K562 (cell line): Measurements from ENCODE around the gene PSMB11. TPM values are rescaled to one million over a fixed set of nuclear protein-coding genes. Genes with fewer than 3 reads are reported as not detected.

Source experiments
- BHLHE40 ChIP-seq: IDR thresholded peaks from 2 replicates; pipeline ENCODE4 v1.6.1; 2011; ENCODE audit warnings: low read length, improper control_type of control experiment
- CREM ChIP-seq: IDR thresholded peaks from 2 replicates; pipeline ENCODE4 v1.6.1; 2014; ENCODE audit warnings: antibody characterized with exemption, low read depth
- E2F3 ChIP-seq: fragments of 250-450 bp; sonication (Bioruptor Pico); IDR thresholded peaks from 2 replicates; pipeline ENCODE4 v1.4.0; 2020; ENCODE audit warnings: mild to moderate bottlenecking
- GTF2F1 ChIP-seq: IDR thresholded peaks from 2 replicates; pipeline ENCODE4 v1.6.1; 2011; ENCODE audit warnings: low read depth, low read length, improper control_type of control experiment
- HMGN3 ChIP-seq: IDR thresholded peaks from 2 replicates; pipeline ENCODE4 v1.6.1; 2011; ENCODE audit warnings: borderline replicate concordance, low read depth, mild to moderate bottlenecking, mixed read lengths, low read length; ENCODE audit not compliant: insufficient read length; ENCODE audit errors: extremely low read depth
- KDM1A ChIP-seq, 2 experiments: fragments of 450-650 bp; IDR thresholded peaks; 2 replicates each; pipeline ENCODE4 v1.6.1; 2016; ENCODE audit warnings: mild to moderate bottlenecking in 2 of 2
- LARP7 ChIP-seq: fragments of 450-650 bp; IDR thresholded peaks from 2 replicates; pipeline ENCODE4 v1.6.1; 2016
- NFYB ChIP-seq: IDR thresholded peaks from 2 replicates; pipeline ENCODE4 v1.6.1; 2011; ENCODE audit warnings: mild to moderate bottlenecking, moderate library complexity; ENCODE audit not compliant: insufficient read length; ENCODE audit errors: extremely low read depth
- POLR2AphosphoS2 ChIP-seq: IDR thresholded peaks from 2 replicates; pipeline ENCODE4 v1.6.1; 2012; ENCODE audit warnings: low read length, improper control_type of control experiment
- TBL1XR1 ChIP-seq, 2 experiments: IDR thresholded peaks; 2 replicates each; pipeline ENCODE4 v1.6.1; 2012; ENCODE audit warnings: improper control_type of control experiment in 2 of 2, low read length in 2 of 2, mild to moderate bottlenecking in 1 of 2
- TEAD4 ChIP-seq, 2 experiments: sonication (generic) in 1 of 2; formaldehyde crosslinking in 1 of 2; IDR thresholded peaks; 2 replicates each; pipeline versions ENCODE4 v1.6.1 to v1.8.0; 2012 to 2022; ENCODE audit warnings: borderline replicate concordance in 1 of 2, inconsistent platforms in 1 of 2, low read length in 1 of 2, mild to moderate bottlenecking in 1 of 2, missing genetic modification reagents in 1 of 2
- ZNF133 ChIP-seq: fragments of 250-450 bp; sonication (Bioruptor Pico); IDR thresholded peaks from 2 replicates; pipeline ENCODE4 v1.4.0; 2020; ENCODE audit warnings: mild to moderate bottlenecking
- polyA plus RNA-seq, 8 experiments: library from polyadenylated mRNA; depleted of rRNA in 4 of 8; stranded (reverse) in 5 of 8; unstranded in 3 of 8; fragments of >200 nt; fragmentation: Nextera tagmentation in 2 of 8; fragmentation: Illumina TruSeq in 1 of 8; extraction: Ambion mirVana in 2 of 8; extraction: Trizol in 1 of 8; gene quantifications; 2 replicates each; pipeline versions ENCODE4 v1.2.1 to v1.2.3, GENCODE V29; 2011 to 2014; ENCODE audit warnings: inconsistent platforms in 1 of 8, missing spikeins in 1 of 8
- total RNA-seq, 7 experiments: library from RNA; depleted of rRNA in 6 of 7; stranded (reverse); fragments of >200 nt in 6 of 7; fragmentation: Illumina TruSeq in 2 of 7; extraction: Trizol in 2 of 7; gene quantifications; 2 replicates each; pipeline versions ENCODE4 v1.2.1 to v1.2.3, GENCODE V29; 2011 to 2021; ENCODE audit warnings: low replicate concordance in 1 of 7
- TF ChIP-seq, protein P1 (sequence below): fragments of 250-450 bp; sonication (Bioruptor Pico); IDR thresholded peaks from 2 replicates; pipeline ENCODE4 v1.9.0; 2021; ENCODE audit warnings: mild to moderate bottlenecking, inconsistent platforms
- TF ChIP-seq, protein P2 (sequence below), 2 experiments: IDR thresholded peaks; 2 replicates each; pipeline ENCODE4 v1.6.1; 2012; ENCODE audit warnings: improper control_type of control experiment in 2 of 2, low read depth in 2 of 2, low read length in 2 of 2, borderline replicate concordance in 1 of 2
- TF ChIP-seq, protein P3 (sequence below), 3 experiments: fragments of 200-800 bp in 1 of 3; sonication (Bioruptor generic) in 1 of 3; sonication (generic) in 1 of 3; formaldehyde crosslinking in 1 of 3; IDR thresholded peaks; 2 replicates each; pipeline versions ENCODE4 v1.6.1 to v1.8.0; 2016 to 2022; ENCODE audit warnings: mild to moderate bottlenecking in 2 of 3, missing compliant biosample characterization in 2 of 3, missing genetic modification characterization in 2 of 3, missing genetic modification reagents in 1 of 3

The PSMB11 gene
- total and polyA plus RNA-seq, 9 of the 15 experiments (the other 6 are each of a cell fraction or from before 2014, with no cell fraction given) = not detected

DNA sequence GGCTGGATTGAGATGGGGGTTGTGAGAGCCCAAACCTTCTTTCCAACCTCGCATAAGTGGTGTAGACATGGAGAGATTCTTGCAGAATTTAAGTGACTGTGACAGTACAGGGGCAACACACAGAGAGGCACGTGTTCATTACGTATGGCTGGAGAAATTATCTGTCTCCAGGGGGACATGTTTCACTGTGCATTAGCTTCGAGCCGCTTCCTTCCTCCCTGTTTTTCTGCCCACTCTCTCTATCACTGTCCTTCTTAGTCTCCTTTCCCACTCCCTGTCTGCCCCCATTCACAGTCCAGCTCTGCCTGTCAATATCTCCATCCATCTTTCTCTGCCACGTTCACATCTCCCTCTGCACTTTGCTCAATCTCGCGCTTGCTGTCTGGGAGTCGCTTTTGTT, 20.6 kb upstream of the PSMB11 start (continued):
- TF ChIP-seq, protein P1, sequence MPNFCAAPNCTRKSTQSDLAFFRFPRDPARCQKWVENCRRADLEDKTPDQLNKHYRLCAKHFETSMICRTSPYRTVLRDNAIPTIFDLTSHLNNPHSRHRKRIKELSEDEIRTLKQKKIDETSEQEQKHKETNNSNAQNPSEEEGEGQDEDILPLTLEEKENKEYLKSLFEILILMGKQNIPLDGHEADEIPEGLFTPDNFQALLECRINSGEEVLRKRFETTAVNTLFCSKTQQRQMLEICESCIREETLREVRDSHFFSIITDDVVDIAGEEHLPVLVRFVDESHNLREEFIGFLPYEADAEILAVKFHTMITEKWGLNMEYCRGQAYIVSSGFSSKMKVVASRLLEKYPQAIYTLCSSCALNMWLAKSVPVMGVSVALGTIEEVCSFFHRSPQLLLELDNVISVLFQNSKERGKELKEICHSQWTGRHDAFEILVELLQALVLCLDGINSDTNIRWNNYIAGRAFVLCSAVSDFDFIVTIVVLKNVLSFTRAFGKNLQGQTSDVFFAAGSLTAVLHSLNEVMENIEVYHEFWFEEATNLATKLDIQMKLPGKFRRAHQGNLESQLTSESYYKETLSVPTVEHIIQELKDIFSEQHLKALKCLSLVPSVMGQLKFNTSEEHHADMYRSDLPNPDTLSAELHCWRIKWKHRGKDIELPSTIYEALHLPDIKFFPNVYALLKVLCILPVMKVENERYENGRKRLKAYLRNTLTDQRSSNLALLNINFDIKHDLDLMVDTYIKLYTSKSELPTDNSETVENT (CRISPR knock-in tag) = no peak
- peak; percentile 32; the same call in 1 of the 2 replicates for TF ChIP-seq CREM
- TF ChIP-seq LARP7 = no peak
- TF ChIP-seq TBL1XR1 (IDR thresholded peaks at IDR 0.05; ENCODE audit: low read length in 2 of 2) = no peak
- TF ChIP-seq HMGN3 = no peak
- no peak for TF ChIP-seq E2F3
- TF ChIP-seq, protein P2, sequence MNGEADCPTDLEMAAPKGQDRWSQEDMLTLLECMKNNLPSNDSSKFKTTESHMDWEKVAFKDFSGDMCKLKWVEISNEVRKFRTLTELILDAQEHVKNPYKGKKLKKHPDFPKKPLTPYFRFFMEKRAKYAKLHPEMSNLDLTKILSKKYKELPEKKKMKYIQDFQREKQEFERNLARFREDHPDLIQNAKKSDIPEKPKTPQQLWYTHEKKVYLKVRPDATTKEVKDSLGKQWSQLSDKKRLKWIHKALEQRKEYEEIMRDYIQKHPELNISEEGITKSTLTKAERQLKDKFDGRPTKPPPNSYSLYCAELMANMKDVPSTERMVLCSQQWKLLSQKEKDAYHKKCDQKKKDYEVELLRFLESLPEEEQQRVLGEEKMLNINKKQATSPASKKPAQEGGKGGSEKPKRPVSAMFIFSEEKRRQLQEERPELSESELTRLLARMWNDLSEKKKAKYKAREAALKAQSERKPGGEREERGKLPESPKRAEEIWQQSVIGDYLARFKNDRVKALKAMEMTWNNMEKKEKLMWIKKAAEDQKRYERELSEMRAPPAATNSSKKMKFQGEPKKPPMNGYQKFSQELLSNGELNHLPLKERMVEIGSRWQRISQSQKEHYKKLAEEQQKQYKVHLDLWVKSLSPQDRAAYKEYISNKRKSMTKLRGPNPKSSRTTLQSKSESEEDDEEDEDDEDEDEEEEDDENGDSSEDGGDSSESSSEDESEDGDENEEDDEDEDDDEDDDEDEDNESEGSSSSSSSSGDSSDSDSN (IDR thresholded peaks at IDR 0.05; ENCODE audit: borderline replicate concordance in 1 of 2, low read depth in 2 of 2, low read length in 2 of 2) = no peak
- no peak for TF ChIP-seq ZNF133
- TF ChIP-seq, protein P3, sequence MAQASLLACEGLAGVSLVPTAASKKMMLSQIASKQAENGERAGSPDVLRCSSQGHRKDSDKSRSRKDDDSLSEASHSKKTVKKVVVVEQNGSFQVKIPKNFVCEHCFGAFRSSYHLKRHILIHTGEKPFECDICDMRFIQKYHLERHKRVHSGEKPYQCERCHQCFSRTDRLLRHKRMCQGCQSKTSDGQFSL (CRISPR knock-in tag; IDR thresholded peaks at IDR 0.05) = no peak
- TF ChIP-seq, protein P3 (tag; IDR thresholded peaks at IDR 0.05) = no peak
- TF ChIP-seq NFYB = no peak
- TF ChIP-seq KDM1A (IDR thresholded peaks at IDR 0.05) = peak in 1 of 2 experiments; percentile 16; a peak in 1 of 4 replicates
- peak; percentile 3; the same call in 1 of the 2 replicates for TF ChIP-seq BHLHE40
- TF ChIP-seq GTF2F1 = no peak
- no peak for TF ChIP-seq POLR2AphosphoS2
- no peak for TF ChIP-seq TEAD4 (IDR thresholded peaks at IDR 0.05; ENCODE audit: low read length)
- TF ChIP-seq TEAD4 (CRISPR knock-in tag; IDR thresholded peaks at IDR 0.05; ENCODE audit: borderline replicate concordance) = no peak
